Activated B cell treated with CpG ODN at 0.5 μM for 24 hours (primary cell): ENCODE results near the gene BNIP5. TPM values are rescaled to one million over a fixed set of nuclear protein-coding genes. Genes with fewer than 3 reads are reported as not detected.

Experiments
- ATAC-seq: fragments of 200-7000 bp; cut with Tn5 transposase; one replicate; pipeline ENCODE4 v1.10.0; 2021; ENCODE audit warnings: low read depth, mild to moderate bottlenecking, moderate library complexity
- CTCF ChIA-PET: fragments of 350-600 bp; sonication (Branson Sonifier 250); formaldehyde crosslinking; loops from one replicate; lab custom pipeline; 2021; ENCODE audit warnings: antibody characterized with exemption; lab: Charles Lee
- POLR2A ChIA-PET: fragments of 350-600 bp; sonication (Branson Sonifier 250); formaldehyde crosslinking; loops from one replicate; lab custom pipeline; 2021; ENCODE audit warnings: antibody characterized with exemption; lab: Charles Lee
- DNase-seq: peaks from one replicate; pipeline ENCODE4 v3.0.0; 2022
- H3K27ac Mint-ChIP-seq: one replicate; pipeline ENCODE4 v1.8.0; 2020; ENCODE audit warnings: mixed read lengths
- H3K27me3 Mint-ChIP-seq: one replicate; pipeline ENCODE4 v1.8.0; 2021; ENCODE audit warnings: mixed read lengths
- H3K36me3 Mint-ChIP-seq: one replicate; pipeline ENCODE4 v1.8.0; 2021; ENCODE audit warnings: low read depth, mixed read lengths
- H3K4me1 Mint-ChIP-seq: one replicate; pipeline ENCODE4 v1.8.0; 2021; ENCODE audit warnings: mixed read lengths
- H3K4me3 Mint-ChIP-seq: one replicate; pipeline ENCODE4 v1.8.0; 2020; ENCODE audit warnings: mild to moderate bottlenecking, mixed read lengths
- H3K9me3 Mint-ChIP-seq: one replicate; pipeline ENCODE4 v1.8.0; 2020; ENCODE audit warnings: mixed read lengths
- CTCF ChIP-seq: fragments of 200-600 bp; IDR thresholded peaks from one replicate; pipeline ENCODE4 v1.8.0; 2022; ENCODE audit warnings: antibody characterized with exemption, mild to moderate bottlenecking
- intact Hi-C: fragments of 100-400 bp; cut with micrococcal nuclease; formaldehyde crosslinking; loops from one replicate; pipeline ENCODE4 v1.15.1; 2024
- total RNA-seq: library from RNA; stranded (reverse); gene quantifications from 2 replicates; pipeline ENCODE4 v1.2.3, GENCODE V29; 2022

BNIP5 gene
- total RNA-seq, 1 donor from 2014 or later: 0.11 TPM

- intact Hi-C loops: no loop called here
- Mint-ChIP-seq H3K9me3 (peaks cover 5% of the 10 kb centered on the region), H3K36me3 (no peaks in the 10 kb centered on the region), H3K4me3 (no peak within 1 kb of the TSS), H3K27ac (no peak within 1 kb of the TSS), H3K4me1 (no peaks in the 10 kb centered on the region), H3K27me3 (peaks cover 10% of the 10 kb centered on the region)
- ATAC-seq (no peak), DNase-seq (no peak)
- no peak for TF ChIP-seq CTCF
- ChIA-PET CTCF (no interaction called here), POLR2A (no interaction called here)
Measured at GRCh38 chr6:36269834-36270705, 66.6 kb downstream of the BNIP5 start, which contains the start of gene PNPLA1. Gene PNPLA1 (plus strand): TSS chr6:36270060. CDS start chr6:36270460, 400 bp downstream.

- ChIA-PET POLR2A (no interaction called here), CTCF (no interaction called here)
- H3K27ac Mint-ChIP-seq: no peak overlapping the region
Measured at GRCh38 chr6:36268478-36269275, 68.0 kb downstream of the BNIP5 start.

GRCh38 chr6:36267731-36268477 lies 68.8 kb downstream of the BNIP5 start:
- Mint-ChIP-seq H3K27ac (no peak overlapping the region), H3K36me3 (no peaks in the 10 kb centered on the region), H3K4me3 (no peak overlapping the region), H3K9me3 (peaks cover 5% of the 10 kb centered on the region), H3K4me1 (no peaks in the 10 kb centered on the region), H3K27me3 (peaks cover 9% of the 10 kb centered on the region)
- CTCF ChIA-PET: no interaction called here
- ATAC-seq (no peak), DNase-seq (no peak)
- no peak for TF ChIP-seq CTCF
- POLR2A ChIA-PET: no interaction called here
- intact Hi-C loops: no loop called here

More at GRCh38 chr6:36268478-36269275, 68.0 kb downstream of the BNIP5 start:
- no peak for ATAC-seq
- no peaks in the 10 kb centered on the region for H3K4me1 Mint-ChIP-seq
- no peak overlapping the region for H3K4me3 Mint-ChIP-seq
- no peak for DNase-seq
- H3K36me3 Mint-ChIP-seq: no peaks in the 10 kb centered on the region
- intact Hi-C loops: no loop called here
- peaks cover 11% of the 10 kb centered on the region for H3K27me3 Mint-ChIP-seq
- peaks cover 5% of the 10 kb centered on the region for H3K9me3 Mint-ChIP-seq
- no peak for TF ChIP-seq CTCF

- no peak for TF ChIP-seq CTCF
- peaks cover 5% of the 10 kb centered on the region for H3K9me3 Mint-ChIP-seq
- peaks cover 8% of the 10 kb centered on the region for H3K27me3 Mint-ChIP-seq
- no peaks in the 10 kb centered on the region for H3K36me3 Mint-ChIP-seq
- no peaks in the 10 kb centered on the region for H3K4me1 Mint-ChIP-seq
- ATAC-seq (no peak), DNase-seq (no peak)
- intact Hi-C loops: no loop called here
- ChIA-PET POLR2A (no interaction called here), CTCF (no interaction called here)
- H3K27ac Mint-ChIP-seq: no peak overlapping the region
- no peak overlapping the region for H3K4me3 Mint-ChIP-seq
Measured at GRCh38 chr6:36266913-36267644, 69.6 kb downstream of the BNIP5 start.

Other genes starting within 250 kb of the BNIP5 start
- gene MAPK13, start 206.4 kb downstream of the BNIP5 start, total RNA-seq: 20.1 and 22.7 TPM in 2 replicates
- gene BRPF3, start 140.1 kb downstream of the BNIP5 start, total RNA-seq: 29.2 and 36.5 TPM in 2 replicates
- not detected in 2 replicates for gene PNPLA1, start 66.8 kb downstream of the BNIP5 start, total RNA-seq
- 0.24 and 0.51 TPM in 2 replicates for gene ETV7, start 50.8 kb upstream of the BNIP5 start, total RNA-seq
- 0.11 and 0.22 TPM in 2 replicates for gene PXT1, start 106.0 kb upstream of the BNIP5 start, total RNA-seq
- 45.5 and 48.1 TPM in 2 replicates for gene KCTD20, start 106.1 kb upstream of the BNIP5 start, total RNA-seq
- gene STK38, start 210.6 kb upstream of the BNIP5 start, total RNA-seq: 23.2 and 26.1 TPM in 2 replicates